ENCODE results near the gene HAUS7.

Gene HAUS7

DNA sequence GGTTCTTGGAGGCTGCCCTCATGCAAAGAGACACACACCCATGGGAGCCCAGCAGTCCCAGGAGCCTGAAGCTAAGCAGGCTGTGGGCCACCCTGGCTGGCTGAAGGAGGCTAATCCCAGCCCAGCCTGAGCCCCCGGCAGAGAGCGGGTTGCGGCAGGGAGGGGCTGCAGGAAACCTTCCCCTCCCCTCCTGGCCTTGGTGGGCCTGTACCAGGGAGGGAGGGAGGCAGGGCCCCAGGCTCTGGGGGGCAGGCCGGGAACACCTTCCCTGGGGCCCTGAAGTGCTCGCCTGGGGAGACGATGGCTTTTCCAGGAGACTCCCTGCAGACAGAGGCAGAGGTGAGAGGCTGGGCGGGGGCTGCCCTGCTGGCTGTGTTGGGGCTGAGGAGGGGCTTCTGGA, 28.1 kb upstream of the HAUS7 start:
- no peak for DNase-seq

DNA sequence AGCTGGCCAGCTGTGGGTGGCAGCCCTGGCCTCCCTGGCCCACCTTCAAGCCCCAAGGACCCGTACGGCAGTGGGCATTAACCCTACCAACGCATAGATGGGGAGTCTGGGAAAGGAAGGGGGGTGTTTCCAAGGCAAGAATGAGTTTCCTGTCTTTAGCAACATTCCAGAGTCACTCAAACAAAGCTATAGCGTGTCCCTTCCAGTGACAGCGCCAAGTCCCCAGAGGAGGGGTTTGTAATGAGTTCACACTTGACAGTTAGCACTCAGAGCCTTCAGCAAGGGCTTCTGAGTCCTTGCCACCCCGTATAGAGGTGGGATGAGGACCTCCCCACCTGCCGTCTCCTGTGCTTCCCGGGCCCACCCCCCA, 26.2 kb upstream of the HAUS7 start:
- no peak for DNase-seq

DNA sequence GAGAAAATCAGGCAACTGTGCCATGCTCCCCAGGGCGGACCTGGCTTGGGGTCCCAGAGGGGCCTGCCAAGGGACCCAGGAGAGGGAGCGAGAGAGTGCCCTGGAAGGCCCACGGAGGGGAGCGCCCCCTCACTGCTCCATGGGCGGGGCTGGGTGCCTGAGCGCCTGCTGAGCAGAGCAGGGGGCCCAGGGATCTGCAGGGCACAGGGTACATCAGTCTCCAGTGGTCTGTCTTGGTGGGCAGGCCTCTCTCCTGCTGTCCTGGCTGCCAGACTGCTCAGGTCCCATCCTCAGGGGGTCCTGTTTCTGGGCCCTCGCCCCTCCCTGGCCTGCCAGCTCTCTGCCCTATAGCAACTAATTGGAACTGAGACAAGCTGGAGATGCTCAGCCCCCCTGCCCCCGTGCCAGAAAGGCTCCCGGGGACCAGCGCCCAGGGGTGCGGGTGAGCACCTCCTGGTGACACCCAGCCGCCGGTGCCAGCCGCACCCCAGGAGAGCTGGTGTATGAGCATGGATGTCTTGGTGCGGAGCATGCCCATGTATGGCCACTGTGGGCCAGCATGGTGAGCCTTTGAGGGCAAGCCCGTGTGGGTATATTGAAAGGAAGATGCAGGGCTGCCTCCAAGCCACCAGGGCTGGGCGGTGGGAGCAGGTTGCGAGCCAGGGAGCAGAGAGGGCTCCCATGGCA, 25.7 kb upstream of the HAUS7 start:
- DNase-seq = no peak

DNA sequence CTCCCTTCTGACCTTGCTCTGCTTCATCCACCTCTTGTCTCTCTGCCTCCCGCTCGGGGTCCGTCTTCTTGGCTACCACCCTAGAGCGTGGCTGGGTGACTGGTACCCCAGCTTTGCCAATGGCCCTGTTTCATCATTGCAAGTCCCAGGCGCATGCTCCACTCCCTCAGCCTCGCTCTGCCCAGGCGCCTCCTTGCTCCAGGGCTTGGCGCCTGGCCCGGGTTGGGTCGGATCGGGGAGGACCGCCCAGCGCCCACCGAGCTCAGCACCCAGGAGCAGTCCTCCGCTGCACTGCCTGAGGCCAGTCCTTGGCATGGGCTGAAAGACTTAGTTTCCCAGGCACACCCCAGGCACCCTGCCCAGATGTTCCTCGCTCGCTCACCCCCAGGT, 25.0 kb upstream of the HAUS7 start:
- DNase-seq = no peak

DNA sequence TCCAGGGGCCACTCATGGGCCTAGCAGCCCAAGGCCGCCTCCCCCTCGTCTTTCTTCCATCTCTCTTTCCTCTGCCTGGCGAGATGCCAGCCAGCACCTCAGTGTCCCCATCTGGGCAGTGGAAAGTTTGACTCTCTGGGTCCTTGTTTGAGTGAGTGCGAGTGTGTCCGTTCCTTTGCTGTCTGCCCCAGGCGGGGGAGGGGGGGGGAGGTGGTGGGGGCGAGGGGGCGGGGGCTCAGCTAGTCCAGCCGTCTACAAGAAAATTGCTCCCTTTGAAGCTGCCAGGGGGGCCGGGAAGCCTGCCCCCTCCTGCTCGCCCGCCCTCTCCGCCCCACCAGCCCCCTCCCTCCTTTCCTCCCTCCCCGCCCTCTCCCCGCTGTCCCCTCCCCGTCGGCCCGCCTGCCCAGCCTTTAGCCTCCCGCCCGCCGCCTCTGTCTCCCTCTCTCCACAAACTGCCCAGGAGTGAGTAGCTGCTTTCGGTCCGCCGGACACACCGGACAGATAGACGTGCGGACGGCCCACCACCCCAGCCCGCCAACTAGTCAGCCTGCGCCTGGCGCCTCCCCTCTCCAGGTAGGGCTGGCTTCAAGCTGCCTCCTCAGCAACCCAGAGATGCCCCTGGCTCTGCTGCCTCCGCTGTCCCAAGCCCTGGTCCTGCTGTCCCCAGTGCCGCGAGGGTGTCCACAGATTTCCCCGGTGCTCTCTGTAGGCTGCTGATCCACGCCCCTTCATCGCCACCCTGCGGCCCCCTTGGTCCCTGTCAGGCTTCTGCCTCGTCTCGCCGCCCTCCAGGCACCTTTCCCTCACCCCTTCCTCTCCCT, 24.4 kb upstream of the HAUS7 start, which contains the start of gene BGN:
Gene BGN, plus strand, starts transcription at position 440 of the 821 bp plus-strand sequence. CDS start 9,652 bp downstream, outside the sequence.
- DNase-seq = no peak

DNA sequence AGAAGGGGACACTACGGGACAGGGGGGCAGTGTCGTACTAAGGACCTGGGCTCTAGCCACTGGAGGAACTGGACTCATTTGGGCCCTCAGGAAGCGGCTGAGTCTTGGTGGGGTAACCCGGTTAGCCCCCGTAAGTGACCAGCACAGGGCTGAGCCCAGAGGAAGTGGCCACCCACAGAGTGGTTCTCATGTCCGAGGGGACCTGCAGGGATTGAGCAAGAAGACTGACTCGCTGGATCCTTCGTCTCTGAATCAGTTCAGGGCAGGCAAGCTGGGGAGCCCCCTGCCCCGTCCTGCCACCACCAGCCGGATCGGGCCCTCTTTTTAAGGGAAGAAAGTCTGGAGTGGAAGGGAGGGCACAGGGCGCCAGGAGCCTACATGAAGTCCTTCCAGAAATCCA, 23.7 kb upstream of the HAUS7 start:
- DNase-seq = no peak

DNA sequence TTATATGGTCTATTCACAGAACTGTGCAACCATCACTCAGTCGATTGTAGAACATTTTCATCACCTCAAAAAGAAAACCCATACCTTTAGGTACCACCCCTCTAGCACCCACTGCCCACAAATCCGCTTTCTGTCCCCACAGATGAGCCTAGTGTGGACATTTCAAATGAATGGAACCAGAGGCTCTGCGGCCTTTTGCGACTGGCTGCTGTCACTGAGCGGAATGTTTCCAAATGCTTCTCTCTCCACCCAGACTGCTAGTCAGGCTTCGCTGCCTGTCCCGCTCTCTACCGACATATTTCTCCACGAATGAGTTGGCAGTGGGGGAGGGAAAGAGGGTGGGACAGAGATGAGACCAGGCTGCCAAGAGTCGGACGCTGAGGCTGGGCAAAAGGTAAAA, 22.7 kb upstream of the HAUS7 start:
- no peak for DNase-seq

DNA sequence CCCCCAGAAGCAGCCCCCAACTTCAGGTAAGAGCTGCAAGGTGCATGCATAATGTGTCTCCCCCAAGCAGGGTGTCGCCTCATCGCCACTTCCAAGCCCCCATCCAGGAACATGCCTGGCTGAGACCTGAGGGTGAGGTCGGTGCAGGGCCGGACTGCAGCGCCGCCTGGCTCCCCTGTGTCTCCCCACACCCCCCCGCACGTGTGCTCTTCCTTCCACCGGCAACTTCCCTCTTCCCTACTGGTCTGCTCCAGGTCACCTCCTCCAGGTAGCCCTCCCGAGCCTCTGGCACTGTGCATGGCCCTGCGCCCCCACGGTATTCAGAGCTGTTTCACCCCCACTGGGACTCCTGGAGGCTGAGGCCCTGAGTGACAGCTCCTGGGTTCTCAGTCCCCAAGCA, 22.2 kb upstream of the HAUS7 start:
- DNase-seq = no peak

DNA sequence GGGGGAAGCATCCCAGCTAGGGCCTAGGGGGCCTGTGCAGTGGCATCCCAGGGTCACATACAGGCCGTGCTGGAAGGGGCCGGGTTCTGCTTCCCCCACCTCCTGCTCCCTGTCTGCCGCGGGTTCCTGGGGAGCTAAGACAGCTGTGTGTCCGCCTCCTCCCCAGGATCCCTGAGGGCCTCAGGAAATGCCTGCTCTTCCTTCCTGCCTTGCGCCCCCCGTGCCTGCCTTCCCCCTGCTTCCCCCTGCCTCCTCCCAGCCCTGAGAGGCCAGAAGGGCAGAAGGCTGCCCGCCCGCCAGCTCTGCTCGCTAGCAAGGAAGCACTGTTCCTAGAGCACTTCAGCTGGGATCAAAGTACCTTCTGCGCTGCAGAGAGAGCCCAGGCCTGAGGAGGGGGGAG, 21.5 kb upstream of the HAUS7 start:
- DNase-seq = no peak

DNA sequence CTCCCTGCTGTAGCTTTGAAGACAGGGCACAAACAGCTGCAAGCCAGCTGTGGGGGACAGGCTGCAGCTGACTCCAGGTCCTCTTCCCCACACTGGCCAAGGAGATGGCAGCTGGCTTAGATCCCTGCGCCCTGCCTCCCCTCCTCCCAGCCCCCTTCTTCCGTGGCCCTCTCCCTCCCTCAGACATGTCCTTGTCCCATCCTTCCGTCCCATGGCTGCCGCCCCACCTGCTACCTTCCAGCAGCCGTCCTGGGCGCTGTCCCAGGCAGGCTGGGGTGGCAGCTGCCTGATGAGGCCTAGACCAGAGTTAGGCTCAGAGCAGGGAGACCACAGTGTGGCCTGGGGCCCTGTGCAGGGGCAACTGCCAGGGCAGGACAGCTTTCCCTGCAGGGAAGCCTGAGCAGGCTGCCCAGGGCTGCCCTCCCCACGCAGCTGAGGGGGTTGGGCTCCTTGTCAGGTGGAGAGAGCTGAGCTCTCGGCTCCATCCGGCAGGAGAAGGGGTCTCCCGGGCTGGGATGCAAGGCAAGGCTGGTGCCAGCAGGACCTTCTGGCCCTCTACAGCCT, 21.1 kb upstream of the HAUS7 start:
- no peak for DNase-seq

DNA sequence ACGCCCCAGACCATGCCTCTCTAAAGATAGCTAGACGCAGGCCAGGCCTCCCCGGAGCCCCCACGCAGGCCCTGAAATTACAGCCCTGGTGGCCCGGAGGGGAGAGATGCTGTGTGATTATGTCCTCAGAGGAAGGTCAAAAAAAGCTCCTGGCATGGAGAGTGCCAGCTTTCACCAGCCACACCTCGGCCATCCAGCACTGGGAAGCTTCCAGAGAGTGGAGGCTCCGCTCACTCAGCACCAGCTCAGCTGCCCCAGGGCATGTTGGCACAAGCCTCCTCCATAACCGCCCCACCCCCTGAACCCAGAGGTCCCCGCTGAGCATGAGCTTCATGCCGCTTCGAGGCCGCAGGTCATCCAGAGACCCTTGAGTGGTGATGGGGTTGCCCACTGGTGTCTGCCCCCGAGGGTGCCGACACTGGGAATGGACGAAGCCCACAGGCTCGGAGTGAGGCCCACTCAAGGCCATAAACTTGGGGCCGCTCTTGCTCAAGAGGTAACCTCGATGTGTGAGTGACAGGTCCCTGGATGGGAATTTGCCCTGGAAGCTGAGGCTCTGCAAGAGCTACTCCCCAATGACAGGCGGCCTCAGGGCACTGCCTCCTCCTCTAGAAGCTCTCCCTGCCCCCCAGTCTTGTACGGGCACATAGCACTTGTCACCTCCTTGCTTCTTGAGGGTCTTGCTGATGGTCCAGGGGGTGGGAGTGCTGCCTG, 20.0 kb upstream of the HAUS7 start:
- no peak for DNase-seq

DNA sequence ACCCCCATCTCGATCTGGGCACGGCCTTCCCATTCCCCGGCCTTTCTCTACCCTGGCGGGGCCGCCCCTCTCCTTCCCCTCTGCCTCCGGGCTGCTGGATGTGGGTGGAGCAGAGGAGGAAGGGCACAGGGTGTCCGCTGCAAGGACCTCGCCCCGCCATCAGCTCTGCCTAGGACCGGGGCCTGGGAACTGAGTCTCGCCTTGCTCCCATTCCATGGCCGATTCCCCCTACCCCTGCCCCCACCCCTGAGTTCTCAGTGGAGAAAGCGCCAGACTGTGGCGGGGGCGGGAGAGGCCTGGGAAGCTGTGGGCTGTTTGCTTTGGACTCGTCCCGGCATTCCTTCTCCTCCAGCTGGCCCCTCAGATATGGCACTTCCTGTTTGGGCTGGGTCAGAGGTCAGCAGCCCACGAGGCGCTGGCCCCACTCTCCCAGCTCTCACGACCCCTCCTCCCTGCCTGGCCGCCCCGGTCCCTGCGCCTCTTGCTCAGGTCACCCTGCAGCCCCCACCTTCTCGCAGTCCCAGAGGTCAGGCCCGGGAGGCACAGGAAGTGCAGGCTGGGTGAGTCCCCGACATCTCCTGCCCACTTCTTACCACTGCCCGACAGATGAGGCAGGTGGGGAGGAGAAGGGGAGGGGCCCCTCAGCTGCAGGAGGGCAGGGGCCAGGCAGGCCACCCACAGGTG, 18.0 kb upstream of the HAUS7 start:
- DNase-seq = no peak

DNA sequence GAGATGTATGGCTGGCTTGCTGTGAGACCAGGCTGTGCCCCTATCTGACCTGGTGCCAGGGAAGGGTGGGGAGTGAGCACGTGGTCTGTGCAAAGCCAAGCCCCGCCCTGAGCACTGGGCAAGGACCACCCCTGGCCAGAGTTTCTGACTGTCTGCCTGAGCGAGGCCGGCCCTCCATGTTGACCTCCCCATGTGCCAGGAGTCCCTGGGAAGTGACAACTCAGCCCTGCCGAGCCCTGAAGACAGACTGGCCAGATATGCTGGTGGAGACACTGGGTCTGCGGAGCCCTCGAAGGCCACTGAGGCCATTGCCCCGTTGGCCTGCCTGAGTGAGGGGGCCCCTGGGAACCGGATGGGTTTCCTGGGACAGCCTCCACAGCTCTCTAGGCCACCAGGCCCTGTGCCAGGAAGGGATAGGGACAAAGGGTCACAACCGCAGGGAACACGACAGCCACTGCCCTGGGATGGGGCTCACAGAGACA, 17.3 kb upstream of the HAUS7 start:
- no peak for DNase-seq

DNA sequence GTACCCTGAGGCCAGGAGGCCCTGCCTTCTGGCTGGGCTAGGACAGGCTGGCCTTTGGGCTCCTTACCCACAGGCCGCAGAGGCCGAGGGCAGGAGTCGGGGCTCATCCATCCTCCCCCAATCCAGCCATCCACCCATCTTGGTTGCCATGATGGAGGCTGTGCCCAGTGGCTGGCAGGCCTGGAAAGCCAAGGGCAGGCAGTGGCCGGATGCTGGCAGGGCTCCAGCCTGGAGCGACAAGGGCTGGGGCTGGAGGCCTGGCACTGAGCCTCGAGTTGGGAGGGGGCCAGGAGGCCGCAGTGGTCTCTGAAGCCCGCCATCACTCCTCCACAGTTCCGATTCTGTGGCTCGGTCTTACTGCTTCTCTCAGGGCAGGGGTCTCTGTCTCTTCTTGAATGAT, 15.8 kb upstream of the HAUS7 start:
- DNase-seq = no peak

DNA sequence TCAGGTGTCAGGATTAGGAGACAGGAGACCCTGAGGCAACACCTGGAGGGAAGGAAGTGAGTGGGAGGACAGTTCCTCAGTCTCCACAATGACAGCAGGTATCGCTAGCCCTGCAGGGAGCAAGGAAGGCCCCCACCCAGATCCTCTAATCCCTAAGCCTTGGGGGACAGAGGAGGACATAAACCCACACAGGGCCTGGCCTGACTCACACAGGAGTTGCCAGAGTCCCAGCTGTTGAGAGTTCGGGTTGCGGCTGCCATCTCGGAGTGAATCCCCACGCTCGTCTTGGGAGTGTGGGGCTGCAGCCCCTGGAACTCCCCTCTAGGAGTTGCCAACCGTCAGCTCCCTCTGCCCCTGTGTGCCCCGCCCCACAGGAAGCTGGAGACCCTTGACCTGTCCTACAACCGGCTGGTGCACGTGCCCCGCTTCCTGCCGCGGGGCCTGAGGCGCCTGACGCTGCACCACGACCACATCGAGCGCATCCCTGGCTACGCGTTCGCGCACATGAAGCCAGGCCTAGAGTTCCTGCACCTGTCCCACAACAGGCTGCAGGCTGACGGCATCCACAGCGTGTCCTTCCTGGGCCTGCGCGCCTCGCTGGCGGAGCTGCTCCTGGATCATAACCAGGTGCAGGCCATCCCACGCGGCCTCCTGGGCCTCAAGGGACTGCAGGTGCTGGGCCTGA, 15.2 kb upstream of the HAUS7 start:
- no peak for DNase-seq

DNA sequence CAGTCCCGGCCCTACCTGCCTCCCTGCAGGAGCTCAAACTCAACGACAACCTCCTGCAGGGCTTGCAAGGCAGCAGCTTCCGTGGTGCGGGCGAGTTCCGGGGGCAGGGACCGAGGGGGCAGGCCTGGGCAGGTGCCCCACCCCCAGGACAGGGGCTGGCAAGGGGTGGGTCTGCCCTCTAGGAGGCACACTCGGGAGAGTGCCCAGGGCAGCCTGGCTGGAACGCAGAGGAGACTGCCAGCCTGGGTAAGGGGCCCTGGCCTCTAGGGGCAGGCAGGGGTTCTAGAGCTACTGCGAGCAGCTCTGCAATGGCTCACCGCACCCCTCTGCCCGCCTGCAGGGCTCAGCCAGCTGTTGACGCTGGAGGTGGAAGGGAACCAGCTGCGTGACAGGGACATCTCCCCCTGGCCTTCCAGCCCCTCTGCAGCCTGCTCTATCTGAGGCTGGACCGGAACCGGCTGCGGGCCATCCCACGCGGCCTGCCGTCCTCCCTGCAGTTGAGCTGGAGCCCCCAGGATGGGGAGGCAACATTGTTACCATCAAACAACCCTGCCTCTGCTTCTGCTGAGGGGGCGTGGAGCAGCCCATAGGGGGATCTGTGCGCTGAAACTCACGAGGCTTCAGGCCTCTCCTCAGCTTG, 12.1 kb upstream of the HAUS7 start:
- DNase-seq = no peak

DNA sequence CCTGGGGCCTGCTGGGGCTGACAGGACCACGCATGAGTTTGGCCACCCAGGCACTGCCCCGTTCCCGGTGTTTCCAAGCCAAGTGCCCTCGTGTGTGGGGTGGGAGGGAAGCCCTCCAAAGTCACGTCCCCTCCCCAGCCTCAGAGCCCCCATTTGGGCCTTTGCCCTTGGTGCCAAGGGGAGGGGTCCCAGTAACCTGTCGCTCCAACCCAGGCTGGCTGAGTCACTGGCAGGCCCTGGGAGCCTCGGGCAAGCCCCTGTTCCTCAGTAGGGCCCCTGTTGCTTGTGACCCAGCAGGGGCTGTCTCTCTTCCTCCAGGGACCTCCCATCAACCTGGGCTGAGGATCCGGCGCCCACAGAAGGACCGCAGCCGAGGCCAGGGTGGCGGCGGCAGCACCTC, 10.7 kb upstream of the HAUS7 start:
- DNase-seq = no peak

DNA sequence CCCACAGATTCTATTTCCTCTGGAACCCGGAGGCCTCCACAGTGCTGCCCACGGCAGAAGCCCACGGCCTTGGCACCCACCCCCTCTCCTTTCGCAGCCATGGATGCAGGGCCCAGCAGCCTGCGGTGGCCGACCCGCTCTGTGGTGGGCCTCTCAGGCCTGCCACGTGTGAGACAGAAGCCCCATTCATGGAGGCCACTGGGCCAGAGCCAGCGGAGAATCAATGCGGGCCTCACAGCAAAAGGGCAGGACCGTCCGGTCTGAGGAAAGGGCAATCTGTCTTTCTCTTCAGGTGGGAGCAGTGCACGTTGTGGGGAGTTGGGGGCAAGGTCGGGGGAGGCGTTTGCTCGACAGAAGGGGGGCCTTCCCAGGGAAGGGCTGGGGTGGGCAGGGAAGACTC, 8.4 kb upstream of the HAUS7 start:
- no peak for DNase-seq

DNA sequence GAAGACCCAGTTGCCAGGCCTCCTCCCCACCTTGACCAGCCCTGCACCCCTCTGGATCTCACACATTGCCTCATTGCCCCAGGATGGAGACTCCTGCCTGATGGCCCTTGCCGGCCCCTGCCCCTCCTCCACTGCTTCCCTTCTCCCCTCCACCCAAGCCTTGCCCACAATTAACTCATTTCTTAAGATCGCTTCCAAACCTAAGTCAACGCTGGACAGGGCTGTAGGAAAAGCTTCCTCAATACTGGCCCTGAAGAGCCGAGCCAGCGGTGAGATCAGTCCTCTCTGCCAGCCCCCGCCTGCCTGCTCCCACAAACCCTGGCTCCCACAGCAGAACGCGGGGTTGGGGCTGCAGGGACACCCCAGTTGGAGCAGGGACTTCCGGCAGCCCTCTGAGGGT, 7.5 kb upstream of the HAUS7 start:
- no peak for DNase-seq

DNA sequence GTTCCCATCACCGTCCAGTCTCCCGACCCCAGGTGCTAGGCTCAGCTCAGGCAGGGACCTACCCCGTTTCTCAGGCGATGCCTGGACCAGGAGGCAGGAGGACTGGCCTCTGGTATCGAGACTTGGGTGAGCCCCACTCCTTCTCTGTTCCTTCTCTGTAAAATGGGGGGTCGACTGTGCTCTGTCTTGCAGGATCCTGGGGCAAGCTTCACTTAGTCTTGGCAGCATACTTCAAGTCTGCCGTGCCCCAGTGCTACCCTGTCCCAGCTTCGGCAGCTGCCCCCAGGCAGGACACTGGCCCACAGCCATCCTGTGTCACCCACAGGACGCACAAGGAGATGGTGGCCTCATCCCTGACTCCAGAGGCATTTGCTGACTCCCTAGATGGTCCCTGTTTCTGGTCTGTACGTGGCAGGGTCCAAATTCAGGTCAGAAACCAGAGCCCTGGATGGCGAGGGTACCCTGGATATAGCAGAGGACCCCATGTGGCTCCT, 7.0 kb upstream of the HAUS7 start:
- DNase-seq = no peak

DNA sequence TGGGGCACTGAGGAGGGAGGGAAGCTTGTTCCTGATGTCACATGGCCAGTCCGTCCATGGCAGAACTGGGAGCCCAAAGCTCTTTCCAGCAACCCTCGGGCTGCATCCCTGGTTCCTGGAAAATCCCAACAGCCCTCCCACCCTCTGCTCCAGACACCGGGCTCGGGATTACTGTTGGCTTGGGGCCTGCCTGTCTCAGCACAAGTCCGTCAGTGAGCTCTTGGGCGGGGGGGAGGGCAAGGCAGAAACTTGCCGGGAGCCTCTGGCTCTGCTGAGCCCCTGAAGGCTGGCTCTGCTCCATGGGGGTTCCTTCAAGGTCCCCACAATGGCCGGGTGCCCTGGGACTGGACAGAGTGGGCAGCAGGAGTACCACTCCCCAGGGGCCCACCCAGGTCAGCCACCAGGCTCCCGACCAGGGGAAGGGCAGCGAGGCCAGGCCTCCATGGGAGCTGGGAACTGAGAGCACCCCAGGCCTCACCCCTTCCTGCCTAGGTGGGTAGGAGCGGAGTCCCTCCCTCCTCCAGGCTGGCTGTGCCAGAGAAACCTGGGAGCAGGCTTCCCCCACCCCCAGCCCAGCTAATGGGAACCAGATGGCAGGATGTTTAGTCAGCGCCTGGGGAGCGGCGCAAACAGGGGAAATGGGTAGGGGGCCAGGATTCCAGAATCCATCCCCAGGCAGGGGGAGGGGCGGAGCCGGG, 6.4 kb upstream of the HAUS7 start:
- DNase-seq = no peak

Data from NCI-H524 treated with DMSO at 0.1 percent for 48 hours (cell line).